Panc1 (cell line): ENCODE data around the gene PDE11A. TPM values are rescaled to one million over a fixed set of nuclear protein-coding genes. Genes with fewer than 3 reads are reported as not detected.
A peak's percentile ranks its signal among the peaks of the same experiment; 100 is the strongest.

Source experiments
- ATAC-seq: fragments of 200-7000 bp; cut with Tn5 transposase; 2 replicates; pipeline ENCODE4 v1.9.1; 2020; ENCODE audit warnings: mild to moderate bottlenecking, moderate library complexity
- BruUV-seq: library from RNA; stranded (reverse); fragments of 400-500 nt; replicated peaks from 2 replicates; lab custom pipeline; 2021; lab: Mats Ljungman, UMichigan
- CTCF ChIA-PET: fragments of 300-600 bp; sonication (Branson Sonifier 250); formaldehyde crosslinking; loops from one replicate; lab custom pipeline; 2022; ENCODE audit warnings: antibody characterized with exemption; lab: Charles Lee
- POLR2A ChIA-PET: fragments of 300-600 bp; sonication (Branson Sonifier 250); formaldehyde crosslinking; loops from one replicate; lab custom pipeline; 2022; ENCODE audit warnings: antibody characterized with exemption; lab: Charles Lee
- DNase-seq: peaks from one replicate; pipeline ENCODE4 v3.0.0-alpha.2; 2010; ENCODE audit warnings: low read depth, low spot score
- H3K27ac ChIP-seq: 2 replicates; pipeline ENCODE4 v1.5.1; 2011; ENCODE audit warnings: mild to moderate bottlenecking, low read length, inconsistent platforms
- H3K27me3 ChIP-seq: fragments of 200-500 bp; sonication (Bioruptor generic); 2 replicates; pipeline ENCODE4 v1.6.0; 2014; ENCODE audit warnings: low read length, inconsistent platforms; ENCODE audit not compliant: control insufficient read depth, insufficient read depth
- H3K36me3 ChIP-seq: fragments of 200-500 bp; sonication (Bioruptor generic); 2 replicates; pipeline ENCODE4 v1.5.1; 2014; ENCODE audit warnings: inconsistent platforms, mild to moderate bottlenecking, low read length, moderate library complexity; ENCODE audit not compliant: control insufficient read depth, insufficient read depth
- H3K4me1 ChIP-seq: 2 replicates; pipeline ENCODE4 v1.5.1; 2011; ENCODE audit warnings: inconsistent platforms, mild to moderate bottlenecking, low read length, moderate library complexity; ENCODE audit not compliant: control insufficient read depth, insufficient read depth
- H3K4me3 ChIP-seq, 2 experiments: 2 replicates each; pipeline ENCODE4 v1.5.1; 2011 to 2012; ENCODE audit warnings: low read depth in 2 of 2, low read length in 2 of 2, mild to moderate bottlenecking in 2 of 2, inconsistent platforms in 1 of 2, moderate library complexity in 1 of 2
- H3K9me3 ChIP-seq: fragments of 200-500 bp; sonication (Bioruptor generic); 2 replicates; pipeline ENCODE4 v1.5.1; 2014; ENCODE audit warnings: low read depth, mild to moderate bottlenecking, inconsistent platforms, low read length, moderate library complexity; ENCODE audit not compliant: control insufficient read depth, insufficient read depth
- CTCF ChIP-seq: fragments of 450-650 bp; IDR thresholded peaks from 2 replicates; pipeline ENCODE4 v1.5.1; 2017; ENCODE audit warnings: mild to moderate bottlenecking
- POLR2AphosphoS5 ChIP-seq: IDR thresholded peaks from 2 replicates; pipeline ENCODE4 v1.6.1; 2012; ENCODE audit warnings: mild to moderate bottlenecking, low read depth, low read length, moderate library complexity
- REST ChIP-seq, 2 experiments: IDR thresholded peaks; 2 replicates each; pipeline ENCODE4 v1.6.1; 2011 to 2012; ENCODE audit warnings: low read depth in 2 of 2, control low read depth in 1 of 2, low read length in 1 of 2, mild to moderate bottlenecking in 1 of 2, moderate library complexity in 1 of 2; ENCODE audit not compliant: insufficient read depth in 1 of 2
- SIN3A ChIP-seq: IDR thresholded peaks from 2 replicates; pipeline ENCODE4 v1.6.1; 2012; ENCODE audit warnings: low read depth, mild to moderate bottlenecking, low read length, moderate library complexity, borderline replicate concordance; ENCODE audit not compliant: insufficient read depth
- TCF7L2 ChIP-seq: IDR thresholded peaks from 2 replicates; pipeline ENCODE4 v1.6.1; 2011; ENCODE audit warnings: mild to moderate bottlenecking, low read depth, low read length, inconsistent platforms
- in situ Hi-C: cut with HindIII; loops from 2 replicates; pipeline ENCODE4 v1.10.0; 2016; ENCODE audit warnings: low sequenced_read_pairs, low pct_unique_long_range_greater_than_20kb
- intact Hi-C: fragments of 100-400 bp; cut with micrococcal nuclease; formaldehyde crosslinking; loops from one replicate; pipeline ENCODE4 v1.10.0; 2022; ENCODE audit not compliant: unreplicated experiment
- total RNA-seq: library from RNA; stranded (reverse); gene quantifications from one replicate; pipeline ENCODE4 v1.2.1, GENCODE V29; 2021; ENCODE audit not compliant: unreplicated experiment

The PDE11A gene
- total RNA-seq, 1 experiment from 2014 or later, result not detected

GRCh38 chr2:177622521-177622920, 450.1 kb downstream of the PDE11A start (continued):
- TF ChIP-seq CTCF, result no peak

GRCh38 chr2:177619986-177620385, 452.6 kb downstream of the PDE11A start:
- no peaks in the 10 kb centered on the region for H3K27me3 ChIP-seq
- POLR2A ChIA-PET, result no interaction called here
- H3K36me3 ChIP-seq, result no peaks in the 10 kb centered on the region
- BruUV-seq, result no TSS peak
- H3K27ac ChIP-seq, result no peak overlapping the region
- DNase-seq (no peak), ATAC-seq (no peak)
- no peaks in the 10 kb centered on the region for H3K4me1 ChIP-seq
- TF ChIP-seq CTCF, result no peak
- no peaks in the 10 kb centered on the region for H3K9me3 ChIP-seq
- CTCF ChIA-PET, result no interaction called here
- no peak overlapping the region for H3K4me3 ChIP-seq
- intact Hi-C loops, result no loop called here
- in situ Hi-C loops, result no loop called here

- ATAC-seq (no peak), DNase-seq (no peak)
- Histone ChIP-seq H3K27ac (peak overlapping the region; percentile 97; the same call in 1 of the 2 replicates), H3K4me3 (peak overlapping the region; percentile 79 to 83), H3K9me3 (no peaks in the 10 kb centered on the region), H3K4me1 (no peaks in the 10 kb centered on the region), H3K27me3 (no peaks in the 10 kb centered on the region), H3K36me3 (no peaks in the 10 kb centered on the region)
- BruUV-seq, result no TSS peak
- in situ Hi-C loops, result no loop called here
- TF ChIP-seq CTCF, result no peak
- TF ChIP-seq SIN3A, result no peak
- TF ChIP-seq REST (IDR thresholded peaks at IDR 0.05; ENCODE audit: insufficient read depth in 1 of 2, low read depth in 2 of 2, low read length in 1 of 2), result no peak
- no peak for TF ChIP-seq TCF7L2
- no peak for TF ChIP-seq POLR2AphosphoS5
- POLR2A ChIA-PET, result no interaction called here
- CTCF ChIA-PET, result no interaction called here
- intact Hi-C loops, result no loop called here
Measured at GRCh38 chr2:177619461-177619860, 453.1 kb downstream of the PDE11A start.
